ENCODE results near the gene GRAP2. TPM values are rescaled to one million over a fixed set of nuclear protein-coding genes. Genes with fewer than 3 reads are reported as not detected.

The GRAP2 gene
- polyA plus RNA-seq, 3 donors = 0.05 to 4.2 (median 0.97) TPM

- WGBS (ENCODE audit: insufficient coverage) = 92% methylated on average over 3 of the region's 6 CpGs
- Histone ChIP-seq H3K27me3 (ENCODE audit: control insufficient read depth in 2 of 2, insufficient read depth in 2 of 2, low read length in 2 of 2) (peaks cover 15 to 34% of the 10 kb centered on the region in 2 donors), H3K4me3 (replicated peaks in 1 of 3; ENCODE audit: low read depth in 2 of 3, low read length in 3 of 3) (no peak overlapping the region), H3K9ac (ENCODE audit: insufficient read depth, low read length, poor library complexity, severe bottlenecking) (no peak overlapping the region), H3K4me2 (replicated peaks; ENCODE audit: extremely low read depth, low read length, poor library complexity, severe bottlenecking) (no peak overlapping the region), H2AFZ (ENCODE audit: insufficient read depth, low read depth, low read length, poor library complexity, severe bottlenecking) (no peak overlapping the region), H3K27ac (ENCODE audit: low read depth in 1 of 2, low read length in 2 of 2) (no peak overlapping the region), H3K4me1 (ENCODE audit: control insufficient read depth in 1 of 2, insufficient read depth in 2 of 2, low read length in 2 of 2) (no peaks in the 10 kb centered on the region), H4K20me1 (ENCODE audit: insufficient read depth, low read length) (no peaks in the 10 kb centered on the region), H3K79me2 (ENCODE audit: insufficient read depth, low read length) (no peaks in the 10 kb centered on the region), H3K36me3 (replicated peaks in 1 of 2; ENCODE audit: control insufficient read depth in 1 of 2, insufficient read depth in 2 of 2, low read length in 2 of 2) (no peaks in the 10 kb centered on the region), H3K9me3 (replicated peaks in 1 of 2; ENCODE audit: control insufficient read depth in 1 of 2, insufficient read depth in 1 of 2, low read length in 2 of 2) (no peaks in the 10 kb centered on the region)
- Mint-ChIP-seq H3K27me3 (ENCODE audit: low read depth in 3 of 3) (peaks cover 38 to 51% (median 51%) of the 10 kb centered on the region in 3 donors), H3K4me1 (no peaks in the 10 kb centered on the region), H3K4me3 (no peak overlapping the region), H3K36me3 (no peaks in the 10 kb centered on the region), H3K27ac (no peak overlapping the region), H3K9me3 (peaks cover 0 to 4% (median 0%) of the 10 kb centered on the region in 7 donors)
- no peak for TF ChIP-seq CTCF (IDR thresholded peaks at IDR 0.05)
- no peak for DNase-seq
- intact Hi-C loops (cut with micrococcal nuclease) = no loop called here
Measured at GRCh38 chr22:39980596-39980995, 79.7 kb downstream of the GRAP2 start.

- H3K4me3 ChIP-seq (replicated peaks in 1 of 3; ENCODE audit: low read depth in 2 of 3, low read length in 3 of 3) = no peak overlapping the region
- intact Hi-C loops (cut with micrococcal nuclease) = no loop called here
- H4K20me1 ChIP-seq (ENCODE audit: insufficient read depth, low read length) = no peaks in the 10 kb centered on the region
- no peak overlapping the region for H3K9ac ChIP-seq (ENCODE audit: insufficient read depth, low read length, poor library complexity, severe bottlenecking)
- Mint-ChIP-seq H3K9me3 (peaks cover 0 to 2% (median 0%) of the 10 kb centered on the region in 7 donors), H3K27ac (no peak overlapping the region), H3K36me3 (no peaks in the 10 kb centered on the region), H3K4me1 (no peaks in the 10 kb centered on the region), H3K4me3 (no peak overlapping the region), H3K27me3 (ENCODE audit: low read depth in 3 of 3) (peaks cover 34 to 43% (median 35%) of the 10 kb centered on the region in 3 donors)
- no peak for DNase-seq
- no peaks in the 10 kb centered on the region for H3K79me2 ChIP-seq (ENCODE audit: insufficient read depth, low read length)
- no peak overlapping the region for H2AFZ ChIP-seq (ENCODE audit: insufficient read depth, low read depth, low read length, poor library complexity, severe bottlenecking)
- H3K4me2 ChIP-seq (replicated peaks; ENCODE audit: extremely low read depth, low read length, poor library complexity, severe bottlenecking) = no peak overlapping the region
- H3K27ac ChIP-seq (ENCODE audit: low read depth in 1 of 2, low read length in 2 of 2) = no peak overlapping the region
- H3K27me3 ChIP-seq (ENCODE audit: control insufficient read depth in 2 of 2, insufficient read depth in 2 of 2, low read length in 2 of 2) = peaks cover 0 to 19% of the 10 kb centered on the region in 2 donors
- no peaks in the 10 kb centered on the region for H3K4me1 ChIP-seq (ENCODE audit: control insufficient read depth in 1 of 2, insufficient read depth in 2 of 2, low read length in 2 of 2)
- H3K36me3 ChIP-seq (replicated peaks in 1 of 2; ENCODE audit: control insufficient read depth in 1 of 2, insufficient read depth in 2 of 2, low read length in 2 of 2) = no peaks in the 10 kb centered on the region
- WGBS (ENCODE audit: insufficient coverage) = 100% methylated on average over 3 of the region's 4 CpGs
- TF ChIP-seq CTCF (IDR thresholded peaks at IDR 0.05) = no peak
- H3K9me3 ChIP-seq (replicated peaks in 1 of 2; ENCODE audit: control insufficient read depth in 1 of 2, insufficient read depth in 1 of 2, low read length in 2 of 2) = no peaks in the 10 kb centered on the region
Measured at GRCh38 chr22:39983346-39983745, 82.5 kb downstream of the GRAP2 start.

All from CD14-positive monocyte (primary cell).